HG03280 (cell line): Measurements from ENCODE around the gene ADAMTS14.

Experiments
- ATAC-seq: cut with Tn5 transposase; IDR thresholded peaks from one replicate; pipeline ENCODE4 v1.9.1; 2021; ENCODE audit warnings: mild to moderate bottlenecking, moderate library complexity; ENCODE audit not compliant: unreplicated experiment

The ADAMTS14 gene

DNA sequence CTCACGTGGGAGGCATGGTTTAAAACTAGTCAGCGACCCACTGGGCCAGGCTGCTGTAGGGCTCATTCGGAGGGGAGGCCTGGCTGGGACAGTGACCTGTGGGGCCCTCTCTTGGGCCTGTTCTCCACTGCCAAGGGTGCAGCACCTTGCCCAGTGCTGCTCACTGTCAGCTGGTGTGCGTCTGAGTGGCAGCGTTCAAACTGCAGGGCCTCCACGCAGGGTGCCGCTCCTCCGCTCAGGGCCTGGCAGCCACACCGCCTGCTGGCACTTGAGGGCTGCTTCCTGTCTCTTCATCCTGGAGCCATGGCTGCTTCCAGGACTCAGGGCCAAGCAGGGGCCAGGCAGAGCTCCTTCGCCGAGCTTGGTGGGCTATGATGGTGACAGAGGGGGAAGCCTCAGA lies 18.3 kb downstream of the ADAMTS14 start:
- ATAC-seq = no peak

DNA sequence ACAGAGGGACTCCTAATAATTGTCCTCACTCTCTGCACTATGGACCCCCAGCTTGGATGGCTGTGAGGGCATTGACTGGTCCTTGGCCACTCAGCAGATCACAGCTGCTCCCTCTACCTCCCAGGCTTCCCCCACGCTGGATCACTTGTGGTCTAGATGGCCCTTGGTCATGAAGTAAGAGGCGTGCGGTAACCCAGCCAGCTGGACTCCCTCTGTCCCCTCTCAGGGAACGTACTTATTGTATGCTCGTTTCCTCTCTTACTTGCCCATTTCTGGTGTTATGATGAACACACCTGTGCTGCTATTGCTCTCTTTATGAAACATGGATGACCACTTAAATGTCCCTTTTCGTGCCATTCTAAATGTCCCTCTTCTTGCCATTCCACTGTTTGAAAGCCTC lies 19.3 kb downstream of the ADAMTS14 start:
- ATAC-seq = no peak

DNA sequence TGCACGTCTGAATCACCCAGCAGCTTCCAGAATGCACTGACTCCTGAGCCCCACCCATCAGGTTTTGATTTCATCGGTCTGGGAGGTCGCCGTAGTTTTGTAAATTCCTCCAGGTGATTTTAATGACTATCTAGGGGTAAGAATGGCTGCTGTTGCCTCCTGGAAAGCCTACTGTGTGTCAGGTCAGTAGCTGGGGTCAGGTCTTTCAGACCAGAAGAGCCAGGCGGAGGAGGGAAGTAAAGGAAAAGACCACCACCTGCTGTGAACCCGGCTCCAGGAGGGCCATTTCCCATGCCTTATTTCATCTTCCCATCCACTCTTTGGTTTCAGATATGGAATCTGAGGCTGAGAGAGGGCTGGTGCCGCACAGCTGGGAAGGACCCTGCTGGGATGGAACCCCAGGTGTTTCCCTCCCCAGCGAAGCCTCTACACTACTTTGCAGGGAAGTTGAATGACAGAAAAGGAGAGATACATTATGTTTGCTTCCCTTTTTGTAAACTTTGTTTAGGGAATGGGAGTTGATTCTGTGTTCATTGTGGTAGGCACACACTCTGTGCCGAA lies 19.8 kb downstream of the ADAMTS14 start:
- no peak for ATAC-seq

DNA sequence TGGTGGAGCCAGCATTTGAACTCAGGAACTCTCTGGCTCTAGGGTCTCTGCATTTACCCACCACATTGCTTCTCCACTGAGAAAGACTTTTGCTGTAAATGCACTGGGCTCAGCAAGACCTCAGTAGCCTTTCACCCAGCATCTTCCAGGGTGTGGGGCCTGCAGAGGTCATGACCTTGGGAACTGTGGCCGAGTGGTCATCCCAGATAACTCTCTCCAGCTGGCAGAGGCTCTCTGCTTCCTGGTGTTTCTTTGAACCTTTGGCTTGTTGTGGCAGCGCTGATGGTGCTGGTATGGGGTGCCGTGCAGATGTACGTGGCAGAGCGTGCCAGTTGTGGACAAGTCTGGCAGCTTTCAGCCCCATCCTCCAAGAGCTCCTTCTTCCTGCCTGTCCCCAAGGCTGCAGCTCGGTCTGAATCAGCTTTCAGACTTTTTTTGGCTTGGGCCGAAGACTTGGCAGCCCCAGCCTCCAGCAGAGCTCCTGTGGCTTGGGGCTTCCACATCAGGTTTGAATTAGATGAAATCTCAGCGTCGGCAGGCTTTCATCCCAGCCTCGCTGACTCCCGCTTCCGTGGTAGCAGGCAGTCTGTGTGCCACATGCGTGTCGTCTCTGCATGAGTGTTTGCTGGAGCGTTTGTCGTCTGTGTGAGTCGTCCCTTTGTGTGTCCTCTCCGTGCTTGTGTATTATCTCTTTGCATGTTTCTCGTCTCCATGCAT lies 21.5 kb downstream of the ADAMTS14 start:
- no peak for ATAC-seq

DNA sequence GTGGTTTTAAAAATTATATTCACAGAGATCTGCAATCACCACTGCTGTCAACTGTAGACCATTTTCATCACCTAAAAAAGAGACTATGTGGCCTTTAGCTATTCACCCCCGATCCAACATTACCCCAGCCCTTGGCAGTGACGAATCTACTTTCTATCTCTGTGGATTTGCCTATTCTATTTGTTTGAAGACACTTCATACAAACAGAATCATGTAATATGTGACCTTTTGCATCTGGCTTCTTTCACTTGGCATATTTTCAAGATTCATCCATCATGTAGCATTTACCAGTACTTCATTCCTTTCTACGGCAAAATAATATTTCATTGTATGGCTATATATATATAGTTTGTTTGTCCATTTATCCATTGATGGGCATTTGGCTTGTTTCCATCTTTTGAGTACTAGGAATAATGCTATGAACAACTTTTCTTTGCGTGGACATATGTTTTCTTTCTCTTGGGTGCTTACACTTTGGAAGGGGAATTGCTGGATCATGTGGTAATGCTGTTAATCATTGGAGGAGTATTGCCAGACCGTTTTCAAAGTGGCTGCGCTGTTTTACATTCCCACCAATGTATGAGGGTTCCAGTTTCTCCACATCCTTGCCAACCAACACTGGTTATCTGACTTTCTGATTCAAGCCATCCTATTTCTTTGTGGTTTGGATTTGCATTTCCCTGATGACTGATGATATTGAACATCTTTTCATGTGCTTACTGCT lies 22.3 kb downstream of the ADAMTS14 start:
- no peak for ATAC-seq

DNA sequence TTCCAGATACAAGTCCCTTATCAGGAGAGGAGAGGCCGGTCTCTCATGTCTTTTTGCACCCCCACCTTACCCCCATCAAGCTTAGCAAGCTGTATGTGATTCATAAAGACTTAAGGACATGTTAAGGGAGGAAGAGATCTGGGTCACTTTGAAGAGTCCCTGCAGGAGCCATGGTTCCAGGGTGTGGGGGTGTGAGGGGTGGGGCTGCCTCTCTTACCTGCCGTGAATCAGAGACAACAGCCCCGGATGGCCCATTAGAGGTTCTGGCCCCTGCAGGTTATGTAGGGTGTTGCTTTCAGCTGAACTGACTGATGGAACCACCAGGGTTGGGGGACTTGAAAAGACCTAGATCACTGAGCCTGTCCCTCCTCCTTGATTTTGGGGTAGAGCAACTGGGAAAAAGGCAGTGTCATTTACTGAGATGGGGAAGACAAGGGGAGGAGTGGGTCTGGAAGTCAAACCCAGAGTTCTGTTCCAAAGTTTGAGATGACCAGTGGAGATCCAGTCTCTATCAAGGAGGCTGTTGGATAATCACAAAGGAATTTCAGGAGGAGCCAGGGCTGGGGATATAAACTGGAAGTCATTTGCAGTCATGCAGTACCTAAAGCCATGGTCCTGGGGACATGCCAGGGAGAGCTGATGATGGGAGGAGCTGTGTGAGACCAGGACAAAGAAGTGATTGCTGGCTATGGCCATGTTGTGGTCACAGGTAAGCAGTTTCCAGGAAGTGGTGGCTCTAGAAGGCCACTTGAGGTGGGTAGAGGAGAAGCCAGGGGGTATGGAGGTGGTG lies 23.1 kb downstream of the ADAMTS14 start:
- no peak for ATAC-seq

DNA sequence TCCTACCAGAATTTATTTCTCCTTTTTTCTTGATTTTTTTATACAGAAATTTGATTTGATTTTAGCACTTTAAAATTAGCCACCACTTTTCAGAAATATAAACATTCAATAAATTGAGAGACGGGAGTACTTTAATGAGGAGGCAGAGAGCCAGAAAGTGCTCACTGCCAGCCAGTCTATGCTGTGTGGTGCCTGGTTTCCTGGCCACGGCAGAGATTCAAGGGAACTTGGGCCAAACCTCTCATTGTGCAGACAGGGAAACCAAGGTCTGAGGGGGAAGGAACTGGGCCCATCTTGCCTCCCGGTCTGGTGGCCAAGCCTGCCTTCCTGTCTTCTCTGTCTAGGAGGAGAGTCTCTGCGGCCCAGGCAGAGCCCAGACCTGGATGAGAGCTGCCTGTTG lies 25.9 kb downstream of the ADAMTS14 start:
- ATAC-seq = no peak

DNA sequence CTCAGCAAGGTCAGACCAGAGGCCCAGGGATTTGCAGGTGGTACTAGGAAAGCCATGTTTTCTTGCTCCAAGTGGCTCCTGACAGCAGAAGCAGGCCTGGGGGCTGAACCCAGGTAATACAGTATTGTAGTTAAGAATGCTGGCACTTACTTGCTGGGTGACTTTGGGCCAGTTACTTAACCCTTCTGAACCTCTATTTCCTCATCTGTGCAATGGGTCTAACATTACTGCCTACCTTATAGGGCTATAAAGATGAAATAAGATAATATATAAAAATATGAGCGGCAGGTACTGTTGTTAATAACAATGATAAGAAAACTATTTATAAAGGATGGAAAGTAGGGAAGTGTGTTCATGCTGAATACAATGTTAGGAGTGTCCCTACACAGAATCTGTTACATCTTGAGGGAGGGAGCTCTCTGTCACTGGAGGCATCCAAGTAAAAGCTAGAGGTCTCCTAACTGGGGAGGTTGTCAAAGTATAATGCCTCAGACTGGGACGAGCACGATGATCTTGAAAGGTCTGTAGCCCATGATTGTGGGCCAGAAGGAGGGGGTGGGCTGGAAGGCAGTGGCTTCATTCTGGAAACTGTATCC lies 26.9 kb downstream of the ADAMTS14 start:
- no peak for ATAC-seq

DNA sequence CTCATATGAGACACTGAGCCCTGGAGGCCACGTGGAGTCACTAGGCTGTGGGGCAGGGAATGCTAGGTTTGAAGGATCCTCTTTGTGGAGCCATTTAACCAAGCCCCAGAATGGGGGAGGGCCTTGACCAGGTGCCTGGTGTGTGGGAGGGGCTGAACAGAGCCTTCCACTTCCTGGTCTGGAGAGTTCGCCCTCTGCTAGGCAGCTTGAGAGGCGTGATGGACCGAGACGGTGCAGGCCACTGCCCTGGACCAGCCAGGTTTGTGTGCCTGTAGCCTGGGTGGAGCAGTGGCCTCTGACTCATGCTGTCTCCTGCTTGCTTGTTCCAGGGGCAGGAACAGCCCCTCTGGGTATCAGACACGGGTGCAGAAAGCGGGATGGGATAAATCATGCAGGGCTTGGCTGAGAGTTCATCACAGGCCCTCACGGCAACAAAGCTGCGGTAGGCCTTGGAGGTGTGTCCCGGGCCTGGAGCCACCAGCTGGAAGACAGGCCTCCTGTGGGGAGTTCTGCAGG lies 27.4 kb downstream of the ADAMTS14 start:
- no peak for ATAC-seq

DNA sequence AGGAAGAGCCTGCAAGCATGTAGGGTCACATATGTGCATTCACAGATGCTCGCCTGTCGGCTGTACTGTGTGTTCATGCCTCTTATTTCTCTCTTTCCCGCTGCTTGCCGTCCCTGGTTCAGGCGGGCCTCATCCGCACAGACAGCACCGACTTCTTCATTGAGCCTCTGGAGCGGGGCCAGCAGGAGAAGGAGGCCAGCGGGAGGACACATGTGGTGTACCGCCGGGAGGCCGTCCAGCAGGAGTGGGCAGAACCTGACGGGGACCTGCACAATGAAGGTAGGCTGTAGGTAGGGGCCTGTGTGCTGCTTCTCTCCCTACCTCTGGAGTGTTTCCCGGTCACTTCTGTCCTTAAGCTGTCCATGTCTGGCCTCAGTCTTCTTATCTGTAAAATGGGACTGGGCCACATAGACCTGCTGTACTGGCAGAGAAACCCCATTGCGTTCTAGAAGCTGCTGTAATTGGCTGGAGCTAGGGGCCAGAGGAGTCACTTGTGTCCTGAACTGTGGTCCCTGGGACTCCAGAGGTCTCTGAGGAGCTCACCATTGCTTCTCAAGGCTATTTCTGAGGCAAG lies 30.0 kb downstream of the ADAMTS14 start:
- ATAC-seq = no peak

DNA sequence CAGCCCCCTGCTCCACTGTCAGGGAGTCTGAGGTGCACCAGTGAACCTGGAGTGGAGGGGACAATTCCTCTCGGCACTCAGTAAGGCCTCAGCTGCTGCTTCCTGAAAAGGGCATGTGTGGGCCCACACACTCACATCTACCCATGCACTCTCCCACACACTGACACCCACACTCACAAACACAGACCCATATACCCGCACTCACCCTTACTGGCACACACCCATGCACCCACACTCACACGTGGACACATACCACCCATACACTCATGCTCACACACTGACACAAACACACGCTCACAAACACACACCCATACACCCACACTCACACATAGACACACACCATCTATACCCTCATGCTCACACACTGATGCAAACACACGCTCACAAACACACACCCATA lies 31.9 kb downstream of the ADAMTS14 start:
- ATAC-seq = no peak

DNA sequence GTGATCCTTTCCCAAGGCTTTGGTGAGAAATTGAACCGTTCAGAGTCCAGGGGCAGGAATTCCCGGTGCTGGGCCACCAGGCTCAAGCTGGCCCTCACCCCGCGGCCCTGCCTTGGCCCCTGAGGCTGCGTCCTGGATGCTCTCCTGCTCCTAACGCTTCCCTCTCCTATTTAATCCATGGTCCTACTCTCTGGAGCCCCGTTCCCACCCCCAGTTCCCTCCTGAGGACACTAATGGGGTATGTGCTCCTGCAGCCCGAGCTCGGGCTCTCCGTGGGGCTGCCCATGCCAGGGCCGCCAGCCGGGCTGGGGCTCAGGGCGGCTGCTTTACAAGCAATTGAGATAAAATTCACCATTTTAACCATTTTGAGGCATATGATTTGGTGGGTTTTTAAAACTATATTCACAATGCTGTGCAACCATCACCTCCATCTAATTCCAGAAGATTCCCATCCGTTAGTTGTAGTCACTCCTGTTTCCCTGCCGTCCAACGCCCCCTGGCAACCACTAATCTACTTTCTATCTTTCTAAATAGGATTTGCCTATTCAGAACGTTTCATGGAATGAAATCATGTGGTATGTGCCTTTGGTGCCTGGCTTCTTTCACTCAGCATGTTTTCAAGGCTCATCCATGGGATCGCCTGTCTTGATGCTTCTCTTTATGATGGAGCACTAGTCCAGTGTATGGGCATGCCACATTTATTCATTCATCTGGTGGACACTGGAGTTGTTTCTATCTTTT lies 33.0 kb downstream of the ADAMTS14 start:
- no peak for ATAC-seq

DNA sequence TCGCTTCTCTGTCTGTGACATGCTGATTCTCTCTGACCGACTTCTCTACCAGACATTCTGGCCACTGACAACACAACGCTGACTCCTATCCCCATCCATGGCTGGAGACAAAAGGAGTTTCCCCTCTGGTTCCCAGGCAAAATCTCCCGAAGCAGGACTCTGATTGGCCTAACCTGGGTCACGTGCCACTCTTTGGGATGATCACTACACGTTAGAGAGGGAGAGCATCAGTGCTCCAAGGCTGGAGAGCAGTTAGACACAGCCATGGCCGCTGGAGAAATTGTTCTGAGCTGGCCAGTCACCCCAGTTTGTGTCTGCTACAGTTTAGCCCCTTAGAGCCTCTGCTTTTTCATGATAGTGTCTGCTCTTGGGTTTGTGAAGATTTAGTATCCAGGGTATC lies 38.9 kb downstream of the ADAMTS14 start:
- ATAC-seq = no peak

DNA sequence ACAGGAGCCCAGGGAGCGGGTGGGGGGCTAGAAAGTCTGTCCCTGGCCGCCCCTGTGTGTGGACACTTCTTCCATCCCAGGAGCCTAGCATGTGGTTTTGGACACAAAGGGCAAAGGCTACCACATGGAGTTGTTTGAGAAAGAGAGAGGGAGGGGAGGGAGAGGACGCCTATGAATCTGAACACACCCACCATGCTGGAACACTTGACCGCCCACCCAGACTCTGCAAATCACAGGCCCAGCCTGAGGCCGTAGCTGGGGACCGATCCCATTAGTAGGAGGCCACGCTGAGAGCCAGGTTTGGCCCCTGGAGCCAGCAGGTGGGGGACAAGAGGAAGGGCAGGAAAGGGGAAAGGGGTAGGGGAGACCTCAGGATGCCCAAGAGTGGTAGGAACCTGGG lies 39.6 kb downstream of the ADAMTS14 start:
- ATAC-seq = no peak

DNA sequence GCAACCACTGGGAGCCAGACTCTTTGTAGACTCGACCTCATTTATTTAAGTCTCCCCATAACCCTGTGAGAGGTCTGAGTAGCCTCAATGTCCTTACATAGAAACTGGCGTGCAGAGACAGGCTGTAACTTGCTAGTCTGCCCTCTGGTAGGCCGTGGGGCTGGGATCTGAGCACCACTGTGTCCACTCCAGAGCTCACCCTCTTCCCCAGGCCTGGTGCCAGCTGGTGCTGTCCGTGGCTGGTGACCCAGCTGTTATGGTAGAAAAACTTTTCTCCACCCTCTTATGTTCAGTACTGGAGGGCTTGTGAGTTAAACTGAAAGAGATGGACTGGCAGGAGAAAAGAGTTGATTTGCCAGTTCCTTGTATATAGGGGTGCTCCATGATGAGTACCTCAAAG lies 41.9 kb downstream of the ADAMTS14 start:
- ATAC-seq = no peak

DNA sequence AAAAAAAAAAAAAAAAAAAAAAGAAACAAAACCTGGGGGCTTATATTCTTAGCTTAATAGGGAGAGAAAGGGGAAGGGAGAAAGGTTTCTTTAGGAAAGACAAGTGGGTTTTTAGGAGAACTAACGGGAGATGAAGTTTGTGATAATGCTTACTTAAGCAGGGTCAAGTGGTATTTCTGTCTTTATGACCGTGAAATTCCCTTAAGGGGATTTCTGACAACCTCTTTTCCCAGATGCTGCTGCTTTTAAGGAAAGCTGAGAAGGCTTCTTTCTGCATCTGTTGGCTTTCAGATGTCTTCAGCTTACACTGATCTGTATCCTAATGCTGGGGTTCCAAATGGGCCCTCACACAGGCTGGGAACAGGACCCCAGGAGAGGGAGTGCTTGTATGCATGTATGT lies 42.6 kb downstream of the ADAMTS14 start:
- ATAC-seq = no peak

DNA sequence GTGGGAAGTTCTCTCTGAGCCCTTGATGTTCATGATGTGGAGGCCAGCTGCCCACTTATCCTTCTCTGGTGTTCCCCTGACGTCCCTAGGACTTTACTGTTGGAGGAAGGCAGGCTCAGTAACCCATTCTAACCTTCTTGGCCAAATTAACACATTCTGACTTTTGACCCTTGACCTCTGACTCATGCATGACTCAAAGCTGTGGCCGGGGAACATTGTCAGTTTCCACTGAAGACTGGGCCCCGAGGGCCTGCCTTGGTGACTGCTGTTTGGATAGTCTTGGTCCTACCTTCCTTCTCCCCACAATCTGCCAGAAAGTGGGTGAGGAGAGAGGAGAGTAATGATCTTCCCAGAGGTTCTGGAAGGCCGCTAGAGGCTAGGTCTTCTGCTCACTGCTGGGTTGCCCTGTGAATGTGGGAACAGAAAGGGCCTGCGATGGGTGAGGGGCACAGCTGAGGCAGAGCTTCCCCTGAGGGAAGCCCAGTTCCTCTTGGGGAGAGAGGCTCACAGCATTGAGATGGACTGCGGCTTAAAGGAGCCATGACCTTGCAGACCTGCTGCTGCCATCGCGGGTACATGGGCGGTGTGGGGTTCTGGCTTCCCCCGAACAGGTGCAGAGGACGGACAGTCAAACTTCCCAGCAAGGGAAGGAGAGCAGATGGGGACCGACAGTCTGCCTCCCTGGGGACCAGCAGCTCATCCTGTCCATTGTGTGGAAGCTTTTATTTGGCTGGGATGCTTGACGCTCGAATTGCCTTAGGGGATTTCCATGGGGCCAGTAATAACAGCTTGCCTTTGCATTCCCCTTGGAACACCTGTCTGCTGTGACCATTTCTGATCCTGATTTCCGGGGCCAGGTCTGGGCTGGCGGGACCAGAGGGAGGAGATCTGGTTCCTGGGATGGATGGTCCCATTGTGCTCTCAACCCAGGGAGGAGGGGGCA lies 43.8 kb downstream of the ADAMTS14 start:
- no peak for ATAC-seq

DNA sequence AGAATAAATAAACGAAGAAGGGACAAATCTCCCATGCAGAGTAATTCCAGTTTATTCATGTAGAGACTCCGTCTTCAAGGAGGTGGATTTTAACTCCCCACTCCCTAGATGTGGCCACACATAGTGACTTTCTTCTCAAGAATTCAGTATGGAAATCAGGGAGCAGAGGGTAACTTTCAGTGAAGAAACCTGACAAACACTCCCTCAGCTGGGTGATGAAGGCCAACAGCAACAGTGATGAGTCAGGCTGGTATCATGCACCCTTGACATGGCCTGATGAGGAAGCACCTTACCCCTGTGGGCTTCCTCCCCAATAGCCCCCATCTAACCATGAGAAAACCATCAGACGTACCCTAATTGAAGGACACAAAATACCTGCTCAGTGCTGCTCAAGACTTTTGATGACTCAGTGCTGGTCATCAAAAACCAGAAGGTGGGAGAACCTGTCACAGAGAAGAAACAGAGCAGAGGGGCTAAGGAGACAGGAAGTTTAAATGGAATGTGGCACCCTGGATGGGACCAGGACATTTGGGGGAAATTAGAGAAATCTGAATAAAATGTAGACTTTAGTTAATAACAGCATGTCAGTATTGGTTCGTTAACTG lies 50.6 kb downstream of the ADAMTS14 start:
- ATAC-seq = no peak
